GM12878 (cell line): ENCODE results near the gene LETM1.

ENCODE experiments used
- CEBPB ChIP-seq, 2 experiments: fragments of 150-350 bp in 1 of 2; IDR thresholded peaks; 2 replicates each; pipeline ENCODE4 v1.6.1; 2012 to 2014; ENCODE audit warnings: low read depth in 2 of 2, low read length in 2 of 2, borderline replicate concordance in 1 of 2, inconsistent platforms in 1 of 2
- CREB1 ChIP-seq: IDR thresholded peaks from 2 replicates; pipeline ENCODE4 v1.6.1; 2012; ENCODE audit warnings: low read depth, mild to moderate bottlenecking, inconsistent platforms
- CTCF ChIP-seq, 3 experiments: IDR thresholded peaks in 2 of 3; conservative IDR thresholded peaks in 1 of 3; 2 replicates each; pipeline ENCODE4 v1.5.1; 2011; ENCODE audit warnings: low read depth in 3 of 3, low read length in 3 of 3, mild to moderate bottlenecking in 3 of 3, control low read depth in 2 of 3, moderate library complexity in 2 of 3, inconsistent platforms in 1 of 3, mixed read lengths in 1 of 3; ENCODE audit not compliant: control insufficient read depth in 2 of 3, insufficient read depth in 1 of 3; ENCODE audit errors: extremely low read depth in 1 of 3
- E4F1 ChIP-seq: fragments of 450-650 bp; IDR thresholded peaks from 2 replicates; pipeline ENCODE4 v1.6.1; 2018; ENCODE audit warnings: borderline replicate concordance, mild to moderate bottlenecking; ENCODE audit not compliant: partially characterized antibody
- MAX ChIP-seq: IDR thresholded peaks from 2 replicates; pipeline ENCODE4 v1.6.1; 2012; ENCODE audit warnings: low read depth, low read length, improper control_type of control experiment
- MXI1 ChIP-seq: fragments of 150-350 bp; IDR thresholded peaks from 2 replicates; pipeline ENCODE4 v1.6.1; 2011; ENCODE audit warnings: low read depth, mild to moderate bottlenecking, inconsistent platforms, low read length, improper control_type of control experiment
- MYC ChIP-seq: IDR thresholded peaks from 2 replicates; pipeline ENCODE4 v1.6.1; 2011; ENCODE audit warnings: mild to moderate bottlenecking, low read length, moderate library complexity, inconsistent platforms; ENCODE audit not compliant: insufficient read depth, insufficient replicate concordance, insufficient read length, severe bottlenecking
- RFX5 ChIP-seq: IDR thresholded peaks from 2 replicates; pipeline ENCODE4 v1.6.1; 2011; ENCODE audit warnings: low read depth, low read length, improper control_type of control experiment
- SIN3A ChIP-seq: IDR thresholded peaks from 2 replicates; pipeline ENCODE4 v1.6.1; 2012; ENCODE audit warnings: low read depth, low read length, improper control_type of control experiment
- STAT1 ChIP-seq: fragments of 450-650 bp; conservative IDR thresholded peaks from 2 replicates; pipeline ENCODE4 v1.6.1; 2014; ENCODE audit warnings: antibody characterized with exemption, mild to moderate bottlenecking
- ZNF274 ChIP-seq: IDR thresholded peaks from one replicate; pipeline ENCODE4 v1.8.0; 2011; ENCODE audit not compliant: insufficient read length, insufficient read depth

GRCh38 chr4:1880332-1880731, 24.4 kb upstream of the LETM1 start:
- TF ChIP-seq CTCF (IDR thresholded peaks at IDR 0.05 in 2 of 3, conservative IDR thresholded peaks at IDR 0.05 in 1 of 3; ENCODE audit: control insufficient read depth in 2 of 3, extremely low read depth in 1 of 3, insufficient read depth in 1 of 3, low read depth in 3 of 3, low read length in 3 of 3) = no peak
- no peak for TF ChIP-seq CEBPB (IDR thresholded peaks at IDR 0.05; ENCODE audit: borderline replicate concordance in 1 of 2, low read depth in 2 of 2, low read length in 2 of 2)
- no peak for TF ChIP-seq CREB1
- no peak for TF ChIP-seq ZNF274
- no peak for TF ChIP-seq RFX5
- no peak for TF ChIP-seq STAT1
- no peak for TF ChIP-seq MYC
- TF ChIP-seq SIN3A = no peak
- no peak for TF ChIP-seq MXI1
- TF ChIP-seq E4F1 = no peak
- TF ChIP-seq MAX = no peak
